Measurements from ENCODE around the gene BCAN. TPM values are rescaled to one million over a fixed set of nuclear protein-coding genes. Genes with fewer than 3 reads are reported as not detected.

The BCAN gene
- total RNA-seq, 1 donor, result not detected

DNA sequence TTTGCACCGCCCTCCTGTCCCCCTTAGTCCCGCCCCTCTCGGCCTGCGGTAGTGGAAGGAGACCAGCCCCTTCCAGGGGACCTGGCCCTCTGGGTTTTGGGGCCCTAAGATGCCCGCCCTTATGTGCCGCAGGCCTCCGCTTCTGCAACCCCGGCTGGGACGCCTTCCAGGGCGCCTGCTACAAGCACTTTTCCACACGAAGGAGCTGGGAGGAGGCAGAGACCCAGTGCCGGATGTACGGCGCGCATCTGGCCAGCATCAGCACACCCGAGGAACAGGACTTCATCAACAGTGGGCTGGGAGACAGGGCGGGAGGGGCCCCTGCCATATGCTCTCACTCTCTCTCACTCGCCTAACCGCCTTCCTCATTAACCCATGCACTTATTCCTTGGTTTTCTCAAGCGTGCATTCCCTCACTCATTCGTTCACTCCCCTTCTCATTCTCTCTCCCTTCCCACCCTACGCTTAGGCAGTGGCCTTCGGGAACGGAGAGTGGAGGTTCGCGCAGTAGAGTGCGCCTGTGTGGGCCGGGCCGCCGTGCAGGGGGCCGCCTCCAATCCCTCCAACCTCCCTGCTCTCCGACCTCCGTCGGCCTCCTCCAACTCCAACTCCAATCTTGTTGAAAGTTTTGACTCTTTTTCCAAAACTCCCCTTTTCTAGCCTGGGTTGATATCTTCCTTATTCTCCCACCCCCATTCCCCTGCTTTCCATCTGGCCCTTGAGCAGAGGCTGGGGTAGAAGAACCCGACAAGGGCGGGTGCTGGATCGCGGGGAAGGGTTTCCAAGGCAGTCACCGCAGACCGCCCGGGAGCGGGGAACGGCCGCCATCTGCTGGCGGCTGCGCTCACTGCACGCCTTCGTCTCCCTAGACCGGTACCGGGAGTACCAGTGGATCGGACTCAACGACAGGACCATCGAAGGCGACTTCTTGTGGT, 15.2 kb downstream of the BCAN start:
- DNase-seq (ENCODE audit: low read depth), result peak; percentile 67
- H3K4me3 ChIP-seq (ENCODE audit: low read depth, low read length), result peak overlapping the region; percentile 40
- TF ChIP-seq, protein P1, sequence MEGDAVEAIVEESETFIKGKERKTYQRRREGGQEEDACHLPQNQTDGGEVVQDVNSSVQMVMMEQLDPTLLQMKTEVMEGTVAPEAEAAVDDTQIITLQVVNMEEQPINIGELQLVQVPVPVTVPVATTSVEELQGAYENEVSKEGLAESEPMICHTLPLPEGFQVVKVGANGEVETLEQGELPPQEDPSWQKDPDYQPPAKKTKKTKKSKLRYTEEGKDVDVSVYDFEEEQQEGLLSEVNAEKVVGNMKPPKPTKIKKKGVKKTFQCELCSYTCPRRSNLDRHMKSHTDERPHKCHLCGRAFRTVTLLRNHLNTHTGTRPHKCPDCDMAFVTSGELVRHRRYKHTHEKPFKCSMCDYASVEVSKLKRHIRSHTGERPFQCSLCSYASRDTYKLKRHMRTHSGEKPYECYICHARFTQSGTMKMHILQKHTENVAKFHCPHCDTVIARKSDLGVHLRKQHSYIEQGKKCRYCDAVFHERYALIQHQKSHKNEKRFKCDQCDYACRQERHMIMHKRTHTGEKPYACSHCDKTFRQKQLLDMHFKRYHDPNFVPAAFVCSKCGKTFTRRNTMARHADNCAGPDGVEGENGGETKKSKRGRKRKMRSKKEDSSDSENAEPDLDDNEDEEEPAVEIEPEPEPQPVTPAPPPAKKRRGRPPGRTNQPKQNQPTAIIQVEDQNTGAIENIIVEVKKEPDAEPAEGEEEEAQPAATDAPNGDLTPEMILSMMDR (IDR thresholded peaks at IDR 0.05; ENCODE audit: insufficient read depth, low read length), result peak; percentile 98

DNA sequence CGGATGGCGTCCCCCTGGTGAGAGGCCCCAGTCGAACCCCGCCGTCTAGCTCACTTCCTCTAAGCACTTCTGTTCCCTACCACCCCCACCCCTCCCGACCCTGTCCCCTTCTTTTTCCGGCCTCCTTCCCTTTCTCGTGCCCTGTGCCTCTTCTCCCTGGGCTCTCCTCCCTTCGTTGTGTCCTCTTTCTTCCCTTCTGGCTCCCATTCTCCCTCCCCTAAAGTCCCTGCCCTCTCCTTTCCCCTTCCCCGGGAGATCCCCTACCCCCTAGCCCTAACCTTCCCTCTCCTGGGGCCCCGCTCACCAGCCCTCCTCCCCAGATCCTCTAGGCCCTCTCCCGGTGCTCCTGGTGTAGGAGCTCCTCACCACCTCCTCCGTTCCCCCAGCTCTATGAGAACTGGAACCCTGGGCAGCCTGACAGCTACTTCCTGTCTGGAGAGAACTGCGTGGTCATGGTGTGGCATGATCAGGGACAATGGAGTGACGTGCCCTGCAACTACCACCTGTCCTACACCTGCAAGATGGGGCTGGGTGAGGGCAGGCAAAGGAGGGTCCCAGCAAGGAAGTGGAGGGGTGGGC, 15.9 kb downstream of the BCAN start:
- no peak overlapping the region for H3K4me3 ChIP-seq (ENCODE audit: low read depth, low read length)
- TF ChIP-seq, protein P1 (IDR thresholded peaks at IDR 0.05; ENCODE audit: insufficient read depth, low read length), result no peak
- no peak for DNase-seq (ENCODE audit: low read depth)

DNA sequence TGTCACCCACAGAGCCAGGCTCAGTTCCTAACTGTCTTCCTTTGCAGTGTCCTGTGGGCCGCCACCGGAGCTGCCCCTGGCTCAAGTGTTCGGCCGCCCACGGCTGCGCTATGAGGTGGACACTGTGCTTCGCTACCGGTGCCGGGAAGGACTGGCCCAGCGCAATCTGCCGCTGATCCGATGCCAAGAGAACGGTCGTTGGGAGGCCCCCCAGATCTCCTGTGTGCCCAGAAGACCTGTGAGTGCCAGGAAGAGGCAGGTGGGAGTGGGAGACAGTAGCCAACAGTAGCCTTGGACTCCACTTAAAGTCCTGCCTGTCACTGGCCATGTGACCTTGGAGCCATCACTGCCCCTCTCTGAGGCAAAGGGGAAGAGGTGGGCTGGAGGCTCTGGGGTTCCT, 16.6 kb downstream of the BCAN start:
- TF ChIP-seq, protein P1 (IDR thresholded peaks at IDR 0.05; ENCODE audit: insufficient read depth, low read length), result no peak
- no peak overlapping the region for H3K4me3 ChIP-seq (ENCODE audit: low read depth, low read length)
- no peak for DNase-seq (ENCODE audit: low read depth)

DNA sequence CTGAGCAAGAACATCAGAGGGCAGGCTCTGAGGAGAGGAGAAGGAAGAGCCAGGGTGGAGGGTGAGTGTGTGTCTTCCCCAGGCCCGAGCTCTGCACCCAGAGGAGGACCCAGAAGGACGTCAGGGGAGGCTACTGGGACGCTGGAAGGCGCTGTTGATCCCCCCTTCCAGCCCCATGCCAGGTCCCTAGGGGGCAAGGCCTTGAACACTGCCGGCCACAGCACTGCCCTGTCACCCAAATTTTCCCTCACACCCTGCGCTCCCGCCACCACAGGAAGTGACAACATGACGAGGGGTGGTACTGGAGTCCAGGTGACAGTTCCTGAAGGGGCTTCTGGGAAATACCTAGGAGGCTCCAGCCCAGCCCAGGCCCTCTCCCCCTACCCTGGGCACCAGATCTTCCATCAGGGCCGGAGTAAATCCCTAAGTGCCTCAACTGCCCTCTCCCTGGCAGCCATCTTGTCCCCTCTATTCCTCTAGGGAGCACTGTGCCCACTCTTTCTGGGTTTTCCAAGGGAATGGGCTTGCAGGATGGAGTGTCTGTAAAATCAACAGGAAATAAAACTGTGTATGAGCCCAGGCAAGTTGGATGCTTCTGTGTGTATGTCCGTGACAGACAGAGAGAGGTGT, 17.1 kb downstream of the BCAN start:
- DNase-seq (ENCODE audit: low read depth), result no peak
- TF ChIP-seq, protein P1 (IDR thresholded peaks at IDR 0.05; ENCODE audit: insufficient read depth, low read length), result no peak
- H3K4me3 ChIP-seq (ENCODE audit: low read depth, low read length), result no peak overlapping the region

DNA sequence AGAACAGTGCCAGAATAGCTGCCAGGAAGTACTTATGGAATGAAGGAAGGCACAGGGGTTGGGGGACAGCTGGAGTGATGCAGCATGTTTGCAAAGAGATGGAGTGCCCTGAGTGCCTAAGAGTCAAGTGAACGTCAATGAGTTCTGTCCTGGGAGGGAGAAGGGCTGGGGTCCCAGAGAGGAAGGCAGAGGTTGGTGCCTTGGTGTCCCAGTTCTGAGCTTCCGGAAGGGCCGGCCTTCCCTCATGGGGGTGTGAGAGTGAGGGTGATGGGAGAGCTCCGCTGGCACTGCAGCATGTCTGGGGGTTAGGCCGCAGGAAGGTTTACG, 17.7 kb downstream of the BCAN start:
- TF ChIP-seq, protein P1 (IDR thresholded peaks at IDR 0.05; ENCODE audit: insufficient read depth, low read length), result no peak
- no peak overlapping the region for H3K4me3 ChIP-seq (ENCODE audit: low read depth, low read length)

DNA sequence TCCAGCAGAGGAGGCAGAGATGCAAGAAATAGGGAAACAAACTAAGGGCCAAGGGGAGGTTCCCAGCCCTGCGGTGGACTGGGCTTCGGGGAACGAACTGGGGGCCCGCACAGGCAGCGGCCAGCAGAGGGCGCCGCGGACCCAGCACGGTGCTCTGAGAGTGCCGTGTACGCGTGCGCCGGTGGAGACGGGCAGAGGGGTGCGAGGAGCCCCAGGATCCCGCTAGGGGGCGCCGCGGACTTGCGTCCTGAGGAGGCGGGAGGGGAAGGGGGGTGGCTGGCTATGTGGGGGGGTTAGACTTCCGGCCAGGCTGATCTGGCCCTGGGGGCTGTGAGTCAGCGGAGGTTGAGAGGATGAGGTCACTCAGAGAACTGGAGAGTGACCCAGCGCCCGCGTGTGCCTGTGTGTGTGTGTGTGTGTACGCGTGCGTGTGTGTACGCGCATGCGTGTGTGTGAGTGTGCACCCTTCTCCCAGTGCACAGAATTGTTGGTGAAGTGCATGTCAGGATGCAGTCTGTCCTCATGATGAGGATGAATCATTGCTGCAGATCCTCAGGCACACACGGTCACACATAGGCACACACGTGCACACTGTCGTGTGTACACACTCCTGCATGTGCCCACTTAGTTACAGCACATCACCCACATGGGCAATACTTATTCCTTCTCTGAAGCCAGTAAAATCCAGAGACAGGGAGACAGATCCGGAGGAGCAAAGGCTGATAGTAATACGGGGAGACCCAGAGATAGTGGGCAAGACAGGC, 18.3 kb downstream of the BCAN start:
- H3K4me3 ChIP-seq (ENCODE audit: low read depth, low read length), result no peak overlapping the region
- TF ChIP-seq, protein P1 (IDR thresholded peaks at IDR 0.05; ENCODE audit: insufficient read depth, low read length), result peak; percentile 91
- DNase-seq (ENCODE audit: low read depth), result peak; percentile 98

More for the DNA sequence above, 17.7 kb downstream of the BCAN start:
- no peak for DNase-seq (ENCODE audit: low read depth)
